HG03575 (cell line): ENCODE data around the gene PLPPR2.
"Not testable (repeated sequence)": the region's sequence is repeated elsewhere in the genome, so short reads cannot be mapped to it uniquely, and the experiment has no call there.

Experiments
- ATAC-seq: cut with Tn5 transposase; IDR thresholded peaks from one replicate; pipeline ENCODE4 v1.9.1; 2021; ENCODE audit not compliant: unreplicated experiment, insufficient number of reproducible peaks, low FRiP score; ENCODE audit errors: extremely low read depth

PLPPR2 gene

DNA sequence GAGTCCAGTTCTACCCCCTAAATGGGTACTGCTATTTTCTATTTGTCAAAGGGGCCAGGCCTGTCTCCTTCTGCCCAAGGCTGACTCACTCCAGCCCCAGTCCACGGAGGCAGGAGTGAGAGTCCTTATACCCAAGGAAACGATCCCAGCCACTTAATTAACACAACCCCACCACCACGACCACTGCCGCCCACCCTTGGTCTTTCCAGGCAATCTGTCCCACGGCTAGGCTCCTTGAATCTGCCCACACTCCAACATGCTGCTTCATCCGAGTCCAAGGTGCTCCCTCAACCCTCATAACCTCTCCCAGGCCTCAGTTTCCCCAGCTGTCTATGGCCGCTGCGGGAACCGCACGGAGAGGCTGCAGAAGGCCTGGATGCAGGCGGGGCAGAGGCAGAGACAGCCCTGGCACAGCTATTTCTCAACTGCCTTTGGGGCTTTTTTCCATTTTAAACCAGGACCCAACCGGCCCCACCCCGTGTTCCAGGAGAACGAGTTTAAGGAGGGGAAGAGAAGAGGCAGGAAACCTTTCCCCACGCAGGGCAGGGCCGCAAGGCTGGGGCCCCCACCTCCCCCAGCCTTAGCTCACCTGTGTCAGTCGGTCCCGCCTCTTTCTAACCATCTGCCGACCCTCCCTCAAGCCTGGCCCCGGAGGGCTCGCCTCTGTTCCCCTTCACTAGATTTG, 16.5 kb upstream of the PLPPR2 start:
- ATAC-seq = no peak

DNA sequence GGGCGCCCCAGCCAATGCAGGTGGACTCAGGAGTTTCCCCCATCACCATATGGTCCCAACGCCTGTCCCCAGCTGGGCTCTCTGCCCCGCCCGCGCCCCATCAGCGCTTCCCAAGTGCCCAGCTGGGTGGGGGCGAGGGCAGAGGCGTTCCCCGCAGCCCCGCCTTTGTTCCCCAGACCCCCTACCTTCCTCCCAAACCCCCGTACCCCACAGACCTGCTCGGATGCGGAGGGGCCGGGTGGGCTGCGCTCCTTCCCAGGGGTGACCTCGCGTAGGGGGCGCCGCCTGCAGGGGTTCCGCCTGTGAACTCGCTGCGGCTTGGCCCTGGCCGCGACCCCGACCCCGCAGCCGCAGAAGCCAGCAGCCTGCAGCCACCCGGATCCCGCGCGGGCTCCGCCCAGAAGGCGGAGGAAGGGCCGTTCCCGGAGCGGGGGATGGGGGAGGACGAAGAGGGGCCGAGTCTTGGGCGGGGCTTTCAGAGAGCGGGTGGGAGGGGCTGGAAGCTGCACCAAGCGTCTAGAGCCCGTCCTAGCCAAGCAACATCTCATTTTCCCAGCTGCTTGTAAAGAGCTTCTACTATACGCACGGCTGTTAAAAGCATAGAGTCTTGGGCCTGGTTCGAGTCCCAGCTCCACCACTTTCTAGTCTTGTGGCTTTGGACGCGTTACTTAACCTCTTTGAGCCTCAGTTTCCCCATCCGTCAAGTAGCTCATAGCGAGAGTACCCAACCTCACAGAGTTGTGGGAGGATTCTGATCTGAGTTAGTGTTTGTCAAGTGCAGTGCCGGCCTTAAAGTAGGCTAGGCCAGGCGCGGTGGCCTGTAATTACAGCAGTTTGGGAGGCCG, 15.8 kb upstream of the PLPPR2 start, which contains the start of gene RAB3D:
TSS of gene RAB3D (minus strand) at position 404 of the 845 bp plus-strand sequence. CDS start 2,258 bp downstream, outside the sequence.
- ATAC-seq = no peak

DNA sequence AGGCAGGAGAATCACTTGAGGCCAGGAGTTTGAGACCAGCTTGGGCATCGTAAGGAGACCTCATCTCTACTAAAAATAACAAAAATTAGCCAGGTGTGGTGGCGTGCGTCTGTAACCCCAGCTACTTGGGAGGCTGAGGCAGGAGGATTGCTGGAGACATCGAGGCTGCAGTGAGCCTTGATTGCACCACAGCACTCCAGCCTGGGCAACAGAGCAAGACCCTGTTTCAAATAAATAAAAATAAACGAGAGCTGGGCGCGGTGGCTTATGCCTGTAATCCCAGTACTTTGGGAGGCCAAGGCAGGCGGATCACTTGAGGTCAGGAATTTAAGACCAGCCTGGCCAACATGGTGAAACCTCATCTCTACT, 15.1 kb upstream of the PLPPR2 start:
- ATAC-seq = not testable (repeated sequence)

DNA sequence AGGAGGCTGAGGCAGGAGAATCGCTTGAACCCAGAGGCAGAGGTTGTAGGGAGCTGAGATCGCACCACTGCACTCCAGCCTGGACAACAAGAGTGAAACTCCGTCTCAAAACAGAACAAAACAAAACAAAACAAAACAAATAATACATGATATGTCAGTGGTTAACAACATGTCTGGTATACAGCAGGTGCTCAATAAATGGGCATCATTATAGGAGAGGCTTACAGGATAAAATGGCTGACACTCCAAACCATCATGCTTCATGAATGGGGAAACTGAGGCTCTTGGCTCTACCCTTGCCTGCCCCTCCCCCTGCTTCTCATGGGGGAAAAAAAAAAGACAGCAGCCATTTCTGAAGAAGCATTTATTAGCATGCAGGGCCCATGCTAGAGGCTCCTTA, 12.8 kb upstream of the PLPPR2 start:
- no peak for ATAC-seq

DNA sequence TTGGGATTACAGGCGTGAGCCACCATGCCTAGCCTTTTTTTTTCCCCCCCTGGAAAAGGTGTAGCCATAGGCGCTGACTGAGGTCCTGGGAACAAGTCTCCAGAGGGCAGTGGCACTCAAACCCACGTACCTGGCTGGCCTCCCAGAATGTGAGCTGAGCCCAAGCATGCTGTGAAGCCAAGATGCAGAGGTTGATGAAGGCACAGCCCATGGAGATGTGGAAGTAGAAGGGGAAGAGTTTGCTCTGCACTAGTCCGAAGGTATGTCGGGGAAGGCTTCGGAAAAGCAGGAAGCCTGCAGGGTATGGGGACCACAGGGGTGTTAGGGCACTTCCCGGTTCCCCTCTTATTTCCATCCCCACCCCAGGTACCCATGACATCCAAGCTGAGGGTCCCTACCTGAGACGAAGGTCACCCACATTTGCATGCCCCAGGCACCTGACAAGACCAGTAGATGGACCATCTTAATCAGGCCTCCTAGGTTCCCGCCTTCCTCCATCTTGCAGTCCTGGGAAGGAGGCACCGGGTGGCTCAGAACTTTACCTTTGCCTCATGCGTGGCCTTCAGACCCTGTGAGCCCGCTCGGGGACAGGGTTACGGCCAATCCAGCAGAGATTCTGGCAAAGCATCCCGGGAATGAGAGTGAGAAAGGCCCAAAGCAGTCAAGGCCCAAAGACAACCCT, 10.0 kb upstream of the PLPPR2 start:
- no peak for ATAC-seq

DNA sequence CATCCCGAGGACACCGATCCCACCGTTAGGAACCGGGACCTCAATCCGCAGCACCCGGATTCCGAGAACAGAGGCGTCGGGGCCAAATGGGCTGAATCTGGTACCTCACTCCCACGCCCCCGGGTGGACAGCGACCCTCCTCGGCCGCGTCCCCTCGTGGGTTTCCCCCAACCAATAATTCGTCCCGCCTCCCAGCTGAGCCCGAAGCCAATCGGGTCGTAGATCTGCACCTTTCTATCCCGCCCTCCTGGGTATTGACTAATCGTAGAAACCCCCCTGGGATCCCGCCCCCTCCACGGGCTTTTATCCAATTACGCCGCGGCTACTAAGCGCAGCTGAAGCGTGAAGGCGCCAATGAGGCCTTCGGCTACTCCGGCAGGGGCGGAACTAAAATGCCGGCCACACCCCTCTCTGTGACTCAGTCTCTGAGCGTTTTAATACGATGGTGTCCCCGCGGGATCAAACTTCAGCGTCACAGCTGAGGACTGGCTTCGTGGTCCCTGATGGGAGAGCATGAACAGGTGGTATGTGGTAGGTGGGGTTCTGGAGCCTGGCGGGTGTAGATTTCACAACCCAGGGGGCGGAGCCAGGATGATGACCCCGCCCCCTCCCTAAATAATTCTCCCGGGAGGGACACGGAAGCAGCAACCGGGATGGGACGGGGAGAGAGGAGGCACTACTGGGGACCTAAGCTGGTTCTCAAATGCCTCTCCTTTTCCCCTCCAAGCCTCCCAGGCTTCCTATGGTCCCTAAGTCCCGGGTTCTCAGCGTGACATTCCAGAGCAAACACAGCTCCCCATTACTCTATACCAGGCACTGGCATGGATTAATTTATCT, 8.9 kb upstream of the PLPPR2 start, which contains the start of the genes CCDC159 and TMEM205:
TSS of gene CCDC159 (plus strand) at position 416 of the 837 bp plus-strand sequence. CDS start at position 504, 88 bp downstream.
TSS of gene TMEM205 (minus strand) at position 165 of the 837 bp plus-strand sequence. CDS start 649 bp downstream, outside the sequence.
- ATAC-seq = peak; percentile 66

DNA sequence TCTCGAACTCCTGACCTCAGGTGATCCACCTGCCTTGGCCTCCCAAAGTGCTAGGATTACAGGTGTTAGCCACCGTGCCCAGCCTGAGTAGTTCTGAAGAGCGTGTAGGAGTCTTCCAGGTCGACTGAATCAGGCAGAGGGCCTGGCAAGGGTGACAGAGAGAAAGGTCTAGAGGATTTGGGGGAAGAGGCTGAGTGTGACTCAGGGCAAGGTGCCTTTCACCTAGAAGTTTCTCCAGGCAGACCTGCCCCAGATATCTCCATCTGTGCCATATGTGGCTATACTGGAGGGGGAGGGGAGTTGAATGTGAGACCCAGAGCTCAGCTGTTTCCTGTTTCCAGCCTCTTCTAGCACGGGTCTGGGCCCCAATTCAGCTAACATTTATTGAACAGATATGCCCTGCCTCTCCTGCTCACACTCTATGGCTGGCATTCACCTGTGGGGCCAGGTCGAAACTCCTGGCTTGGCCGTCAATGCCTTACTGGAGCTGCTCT, 7.6 kb upstream of the PLPPR2 start:
- ATAC-seq = no peak

DNA sequence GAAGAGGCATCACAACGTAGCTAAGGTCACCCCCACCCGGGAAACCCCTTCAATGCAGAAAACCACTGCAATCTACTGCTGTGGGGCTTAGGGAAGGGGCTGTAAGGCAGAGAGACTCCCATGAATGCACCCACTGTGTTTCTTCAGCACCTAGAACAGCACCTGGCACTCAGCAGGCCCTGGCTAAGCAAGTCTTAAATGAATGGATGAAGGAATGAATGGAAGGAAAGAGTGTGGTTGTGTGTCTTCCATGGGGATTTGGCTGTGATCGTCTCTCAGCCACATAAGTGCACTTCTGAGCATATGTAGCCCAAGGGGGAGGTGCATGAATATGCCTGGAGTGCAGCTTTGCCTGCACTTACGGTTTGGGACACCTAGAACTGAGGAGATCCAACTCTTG, 6.1 kb upstream of the PLPPR2 start:
- no peak for ATAC-seq

DNA sequence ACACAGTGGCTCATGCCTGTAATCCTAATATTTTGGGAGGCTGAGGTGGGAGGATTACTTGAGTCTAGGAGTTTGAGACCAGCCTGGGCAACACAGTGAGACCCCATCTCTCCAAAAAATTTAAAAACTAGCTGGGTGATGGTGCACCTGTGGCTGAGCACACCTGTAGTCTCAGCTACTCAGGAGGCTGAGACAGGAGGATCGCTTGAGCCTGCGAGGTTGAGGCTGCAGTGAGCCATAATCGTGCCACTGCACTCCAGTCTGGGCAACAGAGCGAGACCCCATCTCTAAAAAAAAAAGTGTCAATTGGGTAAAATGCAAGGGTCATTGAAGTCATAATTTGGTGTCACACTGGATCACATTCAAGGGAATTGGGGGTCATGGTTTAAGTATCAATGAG, 1.1 kb upstream of the PLPPR2 start:
- not testable (repeated sequence) for ATAC-seq

DNA sequence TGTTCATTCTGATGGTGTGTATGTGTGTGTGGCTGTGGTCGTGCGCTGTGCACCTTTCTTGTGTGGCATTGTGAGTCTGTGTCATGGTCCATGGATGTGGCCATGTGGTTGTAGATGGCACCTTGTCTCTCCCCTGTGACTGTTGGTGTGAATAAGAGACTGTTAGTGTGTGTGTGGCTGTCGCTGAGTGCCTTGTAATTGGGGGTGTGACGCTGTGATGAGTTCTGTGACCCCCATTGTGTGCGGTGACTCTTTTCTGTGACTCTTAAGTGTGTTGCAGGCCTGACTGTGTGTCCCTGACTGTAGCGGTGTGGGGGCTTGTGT, 804 bp downstream of the PLPPR2 start:
- no peak for ATAC-seq

DNA sequence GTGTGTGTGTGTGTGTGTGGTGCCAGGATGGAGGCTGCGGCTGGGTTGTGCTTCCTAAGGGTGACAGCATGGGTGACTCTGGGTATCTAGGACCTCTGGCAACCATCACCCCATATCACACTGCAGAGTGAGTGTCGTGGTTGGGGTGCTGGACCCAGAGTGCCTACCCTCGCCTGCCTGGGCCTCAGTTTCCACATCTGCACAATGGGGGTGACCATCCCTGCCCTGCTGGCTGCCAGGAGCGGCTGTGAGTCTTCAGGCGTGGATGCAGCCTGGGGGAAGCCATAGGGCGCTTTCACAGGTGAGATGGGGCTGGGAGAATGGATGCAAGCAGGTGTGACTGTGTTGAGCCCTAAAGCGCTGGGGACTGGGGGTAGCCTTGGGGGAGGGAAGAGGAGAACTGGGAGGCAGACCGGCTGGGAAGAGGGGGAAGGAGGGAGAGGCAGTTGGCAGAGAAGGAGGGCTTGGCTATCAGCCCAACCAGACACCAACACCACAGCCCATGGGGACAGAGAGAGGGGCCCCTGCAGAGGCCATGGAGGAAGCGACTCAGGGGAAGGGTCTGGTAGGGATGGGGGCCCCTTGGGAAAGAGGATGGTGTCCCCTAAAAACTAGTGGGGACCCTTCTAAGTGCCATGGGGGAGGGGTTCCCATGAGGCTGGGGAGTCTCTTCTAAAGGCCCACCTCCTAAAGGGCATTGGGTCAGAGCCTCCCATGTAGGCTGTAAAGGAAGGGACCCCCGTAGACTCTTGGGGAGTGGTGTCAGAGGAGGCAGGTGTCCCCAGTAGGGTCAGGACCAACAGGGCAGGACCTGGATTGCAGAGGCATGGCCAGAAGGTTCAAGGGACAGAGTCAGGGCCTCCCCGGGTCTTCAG, 1.7 kb downstream of the PLPPR2 start:
- ATAC-seq = no peak

DNA sequence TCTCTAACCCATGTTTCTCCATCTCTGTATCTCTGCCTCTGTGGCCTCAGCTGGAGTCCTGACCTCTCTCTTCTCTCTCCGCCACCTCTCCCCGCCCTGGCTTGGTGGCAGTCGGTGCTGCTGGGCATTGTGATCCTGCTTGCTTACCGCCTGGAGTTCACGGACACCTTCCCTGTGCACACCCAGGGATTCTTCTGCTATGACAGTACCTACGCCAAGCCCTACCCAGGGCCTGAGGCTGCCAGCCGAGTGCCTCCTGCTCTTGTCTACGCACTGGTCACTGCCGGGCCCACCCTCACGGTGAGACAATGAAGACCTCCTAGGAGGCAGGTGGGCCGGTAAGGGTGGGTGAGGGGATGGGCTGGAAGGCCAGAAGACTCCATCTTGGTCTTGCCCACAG, 4.2 kb downstream of the PLPPR2 start:
- ATAC-seq = no peak

DNA sequence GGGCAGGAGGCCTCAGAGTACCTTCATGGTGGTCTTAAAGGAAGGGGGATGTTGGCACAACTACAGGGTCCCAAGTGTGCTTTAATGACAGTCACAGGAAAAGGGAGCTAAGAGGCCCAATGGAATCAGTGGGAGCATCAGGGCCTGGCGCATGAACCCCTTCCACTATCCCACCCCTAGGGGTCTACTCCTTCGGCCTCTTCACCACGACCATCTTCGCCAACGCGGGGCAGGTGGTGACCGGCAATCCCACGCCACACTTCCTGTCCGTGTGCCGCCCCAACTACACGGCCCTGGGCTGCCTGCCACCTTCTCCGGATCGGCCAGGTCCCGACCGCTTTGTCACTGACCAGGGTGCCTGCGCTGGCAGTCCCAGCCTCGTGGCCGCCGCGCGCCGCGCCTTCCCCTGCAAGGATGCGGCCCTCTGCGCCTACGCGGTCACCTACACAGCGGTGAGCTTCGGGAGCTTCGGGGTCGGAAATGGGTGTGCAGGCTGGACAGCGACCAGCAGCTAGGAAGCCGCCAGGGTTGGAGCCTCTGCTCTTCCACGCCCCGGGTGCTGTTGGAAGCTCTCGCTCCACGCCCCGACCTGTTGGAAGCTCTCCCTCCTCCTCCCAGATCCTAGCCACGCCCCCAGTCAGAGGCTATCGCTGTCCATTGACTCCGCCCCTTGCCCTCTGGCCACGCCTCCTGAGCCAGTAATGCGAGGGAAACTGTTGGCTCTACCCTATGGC, 6.0 kb downstream of the PLPPR2 start:
- ATAC-seq = no peak

DNA sequence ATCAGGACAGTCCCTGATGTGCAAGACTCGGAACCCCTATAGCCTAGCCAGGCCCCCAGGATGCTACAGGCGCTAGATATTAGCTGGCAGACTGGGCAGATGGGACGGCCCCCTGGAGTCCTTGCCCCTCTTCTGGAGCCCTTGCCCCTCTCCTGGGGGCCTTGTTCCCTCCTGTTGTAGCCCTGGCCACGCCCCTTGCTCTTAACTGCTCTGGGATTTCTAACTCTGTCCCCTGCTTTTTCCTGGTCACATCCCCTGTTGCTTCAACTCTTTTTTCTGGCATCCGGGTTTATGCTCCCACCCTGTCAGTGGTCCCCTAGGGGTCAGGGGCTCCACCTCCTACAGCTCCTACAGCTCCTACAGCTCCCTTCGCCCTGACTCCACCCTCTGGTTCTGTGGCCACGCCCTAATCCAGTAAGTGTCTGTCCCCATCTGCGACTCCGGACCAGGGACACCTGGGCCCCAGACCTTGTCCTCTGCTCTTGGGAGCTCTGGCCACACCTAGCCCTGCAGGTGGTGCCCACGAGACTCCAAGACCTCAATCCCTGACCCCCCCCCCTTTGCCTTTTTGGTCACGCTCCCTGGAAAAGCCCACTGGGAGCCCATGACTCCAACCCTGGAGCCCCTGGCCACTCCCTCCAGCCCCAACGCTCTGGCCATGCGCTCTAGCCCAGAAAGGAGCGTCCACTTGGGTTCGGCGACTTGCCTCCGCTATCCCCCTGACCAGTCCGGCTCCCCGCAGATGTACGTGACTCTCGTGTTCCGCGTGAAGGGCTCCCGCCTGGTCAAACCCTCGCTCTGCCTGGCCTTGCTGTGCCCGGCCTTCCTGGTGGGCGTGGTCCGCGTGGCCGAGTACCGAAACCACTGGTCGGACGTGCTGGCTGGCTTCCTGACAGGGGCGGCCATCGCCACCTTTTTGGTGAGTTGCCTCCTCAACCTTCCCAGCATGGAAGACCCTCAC, 6.8 kb downstream of the PLPPR2 start:
- no peak for ATAC-seq

DNA sequence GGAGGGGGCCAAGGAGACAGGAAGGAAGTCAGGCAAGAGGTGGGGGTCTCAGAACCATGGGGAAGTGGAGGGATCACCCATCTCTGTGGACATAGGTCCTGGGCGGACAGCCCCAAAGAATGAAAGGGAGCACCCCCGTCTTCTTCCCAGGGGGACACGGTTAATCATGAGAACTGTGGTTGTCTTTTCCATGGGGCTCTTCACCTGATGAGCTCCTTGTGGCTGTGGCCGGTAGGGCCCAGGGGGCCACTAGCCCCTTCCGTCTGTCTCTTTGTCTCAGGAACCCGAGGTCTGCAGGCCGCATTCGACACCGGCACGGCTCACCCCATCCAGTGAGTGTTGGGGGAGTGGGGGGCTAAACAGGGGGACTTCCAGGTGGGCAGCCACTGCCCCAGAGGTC, 8.6 kb downstream of the PLPPR2 start:
- ATAC-seq = no peak

DNA sequence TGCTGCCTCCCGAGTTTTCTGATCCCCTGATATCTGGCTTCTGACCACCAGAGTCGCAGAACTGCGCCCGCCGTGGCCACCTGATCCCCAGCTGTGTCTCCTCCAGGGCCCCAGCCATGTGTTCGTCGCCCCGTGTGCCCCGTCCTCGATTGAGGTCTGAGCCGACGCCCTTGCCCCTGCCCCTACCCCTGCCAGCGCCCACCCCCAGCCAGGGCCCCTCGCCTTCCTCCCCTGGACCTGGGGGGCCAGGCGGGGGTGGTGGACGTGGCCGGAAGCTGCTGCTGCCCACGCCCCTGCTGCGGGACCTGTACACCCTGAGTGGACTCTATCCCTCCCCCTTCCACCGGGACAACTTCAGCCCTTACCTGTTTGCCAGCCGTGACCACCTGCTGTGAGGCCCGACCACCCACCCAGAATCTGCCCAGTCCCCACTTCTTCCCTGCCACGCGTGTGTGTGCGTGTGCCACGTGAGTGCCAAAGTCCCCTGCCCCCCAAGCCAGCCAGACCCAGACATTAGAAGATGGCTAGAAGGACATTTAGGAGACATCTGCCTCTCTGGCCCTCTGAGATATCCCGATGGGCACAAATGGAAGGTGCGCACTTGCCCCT, 9.2 kb downstream of the PLPPR2 start:
- no peak for ATAC-seq
